ENCODE data around the gene ARHGEF4. TPM values are rescaled to one million over a fixed set of nuclear protein-coding genes. Genes with fewer than 3 reads are reported as not detected.

Gene ARHGEF4
- total RNA-seq, 1 donor from 2014 or later, result 16.4 TPM

- no peak for DNase-seq (ENCODE audit: low spot score)
Observed at GRCh38 chr2:130834931-130835765, 1.6 kb upstream of the ARHGEF4 start.

- no peak for DNase-seq (ENCODE audit: low spot score)
Observed at GRCh38 chr2:130835766-130836015, 1.0 kb upstream of the ARHGEF4 start.

GRCh38 chr2:130837175-130837810, 579 bp downstream of the ARHGEF4 start:
- DNase-seq (ENCODE audit: low spot score), result no peak

GRCh38 chr2:130837811-130838565, 1.3 kb downstream of the ARHGEF4 start:
- no peak for DNase-seq (ENCODE audit: low spot score)

GRCh38 chr2:130839011-130839780, 2.5 kb downstream of the ARHGEF4 start:
- DNase-seq (ENCODE audit: low spot score), result no peak

- DNase-seq (ENCODE audit: low spot score), result no peak
Observed at GRCh38 chr2:130840506-130840905, 3.8 kb downstream of the ARHGEF4 start.

- no peak for DNase-seq (ENCODE audit: low spot score)
Observed at GRCh38 chr2:130841741-130842365, 5.1 kb downstream of the ARHGEF4 start.

- DNase-seq (ENCODE audit: low spot score), result no peak
Observed at GRCh38 chr2:130842770-130843169, 6.1 kb downstream of the ARHGEF4 start.

- DNase-seq (ENCODE audit: low spot score), result no peak
Observed at GRCh38 chr2:130843321-130843985, 6.7 kb downstream of the ARHGEF4 start.

- no peak for DNase-seq (ENCODE audit: low spot score)
Observed at GRCh38 chr2:130844161-130844560, 7.4 kb downstream of the ARHGEF4 start.

GRCh38 chr2:130845505-130846085, 8.9 kb downstream of the ARHGEF4 start:
- DNase-seq (ENCODE audit: low spot score), result no peak

- no peak for DNase-seq (ENCODE audit: low spot score)
Observed at GRCh38 chr2:130846233-130846632, 9.5 kb downstream of the ARHGEF4 start.

- no peak for DNase-seq (ENCODE audit: low spot score)
Observed at GRCh38 chr2:130846686-130847375, 10.1 kb downstream of the ARHGEF4 start.

GRCh38 chr2:130847776-130848525, 11.2 kb downstream of the ARHGEF4 start:
- no peak for DNase-seq (ENCODE audit: low spot score)

GRCh38 chr2:130848526-130849210, 12.0 kb downstream of the ARHGEF4 start:
- DNase-seq (ENCODE audit: low spot score), result no peak

- no peak for DNase-seq (ENCODE audit: low spot score)
Observed at GRCh38 chr2:130849896-130850787, 13.4 kb downstream of the ARHGEF4 start.

- DNase-seq (ENCODE audit: low spot score), result no peak
Observed at GRCh38 chr2:130850788-130851623, 14.3 kb downstream of the ARHGEF4 start.

All from ureter (tissue), 1 donor.